Spleen (tissue), 7 donors: ENCODE data around the gene DIP2C.

Experiments
- CTCF ChIP-seq, 11 experiments: fragments of 200-600 bp in 7 of 11; fragments of 450-650 bp in 4 of 11; sonication (generic) in 4 of 11; IDR thresholded peaks in 8 of 11; conservative IDR thresholded peaks in 3 of 11; 1 replicate in 7 of 11; 2 replicates in 4 of 11; pipeline versions ENCODE4 v1.4.0 to v1.8.0; 2016 to 2021; ENCODE audit warnings: antibody characterized with exemption in 11 of 11, inconsistent platforms in 4 of 11, mild to moderate bottlenecking in 1 of 11
- POLR2A ChIP-seq, 3 donors: fragments of 450-650 bp; IDR thresholded peaks; one replicate each; pipeline ENCODE4 v1.5.1; 2017; ENCODE audit warnings: antibody characterized with exemption in 3 of 3, mild to moderate bottlenecking in 1 of 3
- donor health status: DM: no; HTN: no; CAD: no; lungs with moderate emphysema.
- donor health status: DM: no; HTN: no; CAD: no.
- donor health status: DM: no; HTN: no; CAD: no.

GRCh38 chr10:480928-481552 is 208.4 kb downstream of the DIP2C start:
- TF ChIP-seq CTCF (IDR thresholded peaks at IDR 0.05 in 8 of 11, conservative IDR thresholded peaks at IDR 0.05 in 3 of 11) = no peak
- TF ChIP-seq POLR2A (IDR thresholded peaks at IDR 0.05) = no peak
